B cell (primary cell): ENCODE measurements around the gene HOXA10. TPM values are rescaled to one million over a fixed set of nuclear protein-coding genes. Genes with fewer than 3 reads are reported as not detected.

Experiments used
- ATAC-seq: fragments of 200-7000 bp; cut with Tn5 transposase; one replicate; pipeline ENCODE4 v1.10.0; 2021; ENCODE audit warnings: low read depth, mild to moderate bottlenecking, moderate number of reproducible peaks, moderate library complexity
- CTCF ChIA-PET: fragments of 350-600 bp; sonication (Branson Sonifier 250); formaldehyde crosslinking; loops from one replicate; lab custom pipeline; 2021; ENCODE audit warnings: antibody characterized with exemption, inconsistent platforms; lab: Charles Lee
- POLR2A ChIA-PET: fragments of 350-600 bp; sonication (Branson Sonifier 250); formaldehyde crosslinking; loops from one replicate; lab custom pipeline; 2021; ENCODE audit warnings: antibody characterized with exemption; lab: Charles Lee
- DNase-seq: peaks from one replicate; pipeline ENCODE4 v3.0.0; 2013
- H2AFZ ChIP-seq: 2 replicates; pipeline ENCODE4 v1.6.1; 2012; ENCODE audit warnings: mild to moderate bottlenecking, low read depth, low read length; ENCODE audit not compliant: insufficient read depth, poor library complexity, severe bottlenecking
- H3K27ac ChIP-seq, 2 donors: 1 replicate in 1 of 2; 2 replicates in 1 of 2; pipeline ENCODE4 v1.5.1; 2012 to 2013; ENCODE audit warnings: low read length in 2 of 2, mild to moderate bottlenecking in 2 of 2, moderate library complexity in 1 of 2
- H3K27me3 ChIP-seq, 4 experiments: fragments of 200-600 bp in 1 of 4; sonication (generic) in 1 of 4; replicated peaks in 1 of 4; 1 replicate in 2 of 4; 2 replicates in 2 of 4; pipeline versions ENCODE4 v1.6.1 to v1.7.0; 2013 to 2016; ENCODE audit warnings: low read length in 3 of 4, mild to moderate bottlenecking in 2 of 4, mixed read lengths in 1 of 4, moderate library complexity in 1 of 4; ENCODE audit not compliant: insufficient read depth in 4 of 4, control insufficient read depth in 3 of 4; ENCODE audit errors: control extremely low read depth in 1 of 4
- H3K36me3 ChIP-seq, 2 experiments: replicated peaks in 1 of 2; 1 replicate in 1 of 2; 2 replicates in 1 of 2; pipeline versions ENCODE4 v1.6.1 to v1.7.1; 2013; ENCODE audit warnings: low read length in 1 of 2; ENCODE audit not compliant: insufficient read depth in 2 of 2, control insufficient read depth in 1 of 2; ENCODE audit errors: control extremely low read depth in 1 of 2, extremely low read depth in 1 of 2
- H3K4me1 ChIP-seq, 2 donors: fragments of 200-600 bp in 1 of 2; sonication (generic) in 1 of 2; 1 replicate in 1 of 2; 2 replicates in 1 of 2; pipeline versions ENCODE4 v1.5.1 to v1.6.1; 2013 to 2017; ENCODE audit warnings: low read length in 2 of 2; ENCODE audit not compliant: control insufficient read depth in 2 of 2, insufficient read depth in 2 of 2
- H3K4me2 ChIP-seq: replicated peaks from 2 replicates; pipeline ENCODE3; 2012; ENCODE audit warnings: mild to moderate bottlenecking, low read depth, low read length; ENCODE audit not compliant: poor library complexity, severe bottlenecking
- H3K4me3 ChIP-seq, 5 experiments: fragments of 200-600 bp in 1 of 5; sonication (generic) in 1 of 5; 1 replicate in 3 of 5; 2 replicates in 2 of 5; pipeline versions ENCODE4 v1.5.1 to v1.7.0; 2011 to 2016; ENCODE audit warnings: low read length in 4 of 5, mild to moderate bottlenecking in 4 of 5, low read depth in 2 of 5, control low read depth in 1 of 5, moderate library complexity in 1 of 5; ENCODE audit not compliant: insufficient read depth in 1 of 5; ENCODE audit errors: control extremely low read depth in 1 of 5, extremely low read depth in 1 of 5
- H3K79me2 ChIP-seq: fragments of 200-600 bp; sonication (generic); one replicate; pipeline ENCODE4 v1.6.0; 2016; ENCODE audit warnings: low read length; ENCODE audit not compliant: control insufficient read depth, insufficient read depth
- H3K9ac ChIP-seq: fragments of 200-600 bp; sonication (generic); 2 replicates; pipeline ENCODE4 v1.6.1; 2017; ENCODE audit warnings: mild to moderate bottlenecking, low read length, moderate library complexity
- H3K9me3 ChIP-seq, 3 donors: one replicate each; pipeline versions ENCODE4 v1.6.1 to v1.7.1; 2013; ENCODE audit warnings: low read length in 2 of 3; ENCODE audit not compliant: control insufficient read depth in 2 of 3, insufficient read depth in 1 of 3; ENCODE audit errors: control extremely low read depth in 1 of 3
- H4K20me1 ChIP-seq: 2 replicates; pipeline ENCODE4 v1.6.0; 2012; ENCODE audit warnings: mild to moderate bottlenecking, low read length; ENCODE audit not compliant: insufficient read depth, control insufficient read depth, poor library complexity, severe bottlenecking
- H3K27ac Mint-ChIP-seq: one replicate; pipeline ENCODE4 v1.8.0; 2021; ENCODE audit warnings: mixed read lengths
- H3K27me3 Mint-ChIP-seq: one replicate; pipeline ENCODE4 v1.8.0; 2021; ENCODE audit warnings: mixed read lengths
- H3K4me1 Mint-ChIP-seq: one replicate; pipeline ENCODE4 v1.8.0; 2021; ENCODE audit warnings: mixed read lengths
- H3K4me3 Mint-ChIP-seq: one replicate; pipeline ENCODE4 v1.8.0; 2021; ENCODE audit warnings: mixed read lengths
- H3K9me3 Mint-ChIP-seq: one replicate; pipeline ENCODE4 v1.8.0; 2022; ENCODE audit warnings: mixed read lengths; ENCODE audit not compliant: insufficient read depth
- CTCF ChIP-seq: fragments of 200-600 bp; IDR thresholded peaks from one replicate; pipeline ENCODE4 v1.8.0; 2022; ENCODE audit warnings: antibody characterized with exemption, mild to moderate bottlenecking
- EZH2 ChIP-seq: IDR thresholded peaks from 2 replicates; pipeline ENCODE4 v1.6.1; 2012; ENCODE audit warnings: borderline replicate concordance, low read depth, mild to moderate bottlenecking, moderate library complexity, low read length; ENCODE audit not compliant: insufficient read depth, poor library complexity, severe bottlenecking
- WGBS: methylation state at CpG from one replicate; pipeline ENCODE4 v1.1.5; 2013; ENCODE audit warnings: missing lambda C conversion rate; ENCODE audit not compliant: insufficient coverage; 5-methylcytosine and 5-hydroxymethylcytosine counted together
- intact Hi-C: fragments of 100-400 bp; cut with micrococcal nuclease; formaldehyde crosslinking; loops from one replicate; pipeline ENCODE4 v1.10.0; 2022
- polyA plus RNA-seq: library from polyadenylated mRNA; depleted of rRNA; stranded (reverse); fragments of >200 nt; gene quantifications from 2 replicates; pipeline ENCODE4 v1.2.3, GENCODE V29; 2012
- total RNA-seq, 2 donors: library from RNA; stranded (reverse); fragments of 120-200 nt in 1 of 2; gene quantifications; 1 replicate in 1 of 2; 2 replicates in 1 of 2; pipeline versions ENCODE4 v1.2.3 to v1.2.4, GENCODE V29; 2013 to 2022

Gene HOXA10
- total and polyA plus RNA-seq, 2 donors (not counting 1 experiment from before 2014, with no cell fraction given) = not detected

GRCh38 chr7:27154369-27154768 lies 19.8 kb downstream of the HOXA10 start:
- Mint-ChIP-seq H3K9me3 (no peaks in the 10 kb centered on the region), H3K4me1 (peaks cover 41% of the 10 kb centered on the region), H3K27ac (peak overlapping the region; percentile 86), H3K27me3 (peaks cover 75% of the 10 kb centered on the region), H3K4me3 (no peak overlapping the region)
- no peak overlapping the region for H3K4me3 ChIP-seq
- ATAC-seq = no peak
- H3K79me2 ChIP-seq = no peaks in the 10 kb centered on the region
- no peak overlapping the region for H3K9ac ChIP-seq
- no peak overlapping the region for H3K4me2 ChIP-seq
- H3K27me3 ChIP-seq = peaks cover 1 to 98% (median 86%) of the 10 kb centered on the region in 4 experiments
- intact Hi-C loops = loop anchor here (5.0 kb wide), 1 partner anchor 33 kb away; the partner anchor contains the start of gene HOXA11
- ChIA-PET POLR2A (interaction anchor here (1.1 kb wide), 1 partner anchor 11 kb away, joined by 5 read pairs; the partner anchor contains the start of gene HOXA9), CTCF (no interaction called here)
- H4K20me1 ChIP-seq = peaks cover 10% of the 10 kb centered on the region
- peaks cover 62 to 74% of the 10 kb centered on the region in 2 donors for H3K4me1 ChIP-seq
- H2AFZ ChIP-seq = no peak overlapping the region
- WGBS = 82% methylated on average over 10 of the region's 10 CpGs
- TF ChIP-seq CTCF (no peak), EZH2 (no peak)
- no peaks in the 10 kb centered on the region for H3K36me3 ChIP-seq
- no peak overlapping the region for H3K27ac ChIP-seq
- H3K9me3 ChIP-seq = peaks cover 0 to 90% (median 18%) of the 10 kb centered on the region in 3 donors
- DNase-seq = peak; percentile 14

- whole genome bisulfite sequencing = 100% methylated on average over 2 of the region's 3 CpGs
- peaks cover 64 to 73% of the 10 kb centered on the region in 2 donors for H3K4me1 ChIP-seq
- ChIA-PET CTCF (interaction anchor here (0.7 kb wide), 1 partner anchor 471 kb away, joined by 3 read pairs; no protein-coding TSS in a partner anchor), POLR2A (no interaction called here)
- intact Hi-C loops = loop anchor here (5.0 kb wide), 1 partner anchor 34 kb away; the partner anchor contains the start of gene HOXA11
- H4K20me1 ChIP-seq = peaks cover 10% of the 10 kb centered on the region
- no peak overlapping the region for H3K27ac ChIP-seq
- H3K4me2 ChIP-seq = no peak overlapping the region
- H3K36me3 ChIP-seq = no peaks in the 10 kb centered on the region
- Mint-ChIP-seq H3K27ac (no peak overlapping the region), H3K9me3 (no peaks in the 10 kb centered on the region), H3K4me1 (peaks cover 41% of the 10 kb centered on the region), H3K4me3 (no peak overlapping the region), H3K27me3 (peaks cover 71% of the 10 kb centered on the region)
- peaks cover 1 to 98% (median 86%) of the 10 kb centered on the region in 4 experiments for H3K27me3 ChIP-seq
- no peak overlapping the region for H3K4me3 ChIP-seq
- no peak overlapping the region for H2AFZ ChIP-seq
- DNase-seq (no peak), ATAC-seq (no peak)
- H3K9me3 ChIP-seq = peaks cover 0 to 89% (median 18%) of the 10 kb centered on the region in 3 donors
- TF ChIP-seq EZH2 (no peak), CTCF (no peak)
- no peak overlapping the region for H3K9ac ChIP-seq
- H3K79me2 ChIP-seq = no peaks in the 10 kb centered on the region
Measured at GRCh38 chr7:27153526-27153925, 20.6 kb downstream of the HOXA10 start.
